Heart left ventricle (tissue), 13 donors: Measurements from ENCODE around the gene ZNF730.

ENCODE experiments used
- CTCF ChIP-seq, 12 donors: fragments of 200-600 bp; sonication (generic) in 4 of 12; IDR thresholded peaks; one replicate each; pipeline versions ENCODE4 v1.5.0 to v1.8.0; 2018 to 2022; ENCODE audit warnings: antibody characterized with exemption in 12 of 12, mild to moderate bottlenecking in 5 of 12
- POLR2A ChIP-seq, 2 donors: fragments of 450-650 bp; IDR thresholded peaks; one replicate each; pipeline ENCODE4 v1.6.1; 2017; ENCODE audit warnings: antibody characterized with exemption in 2 of 2, mild to moderate bottlenecking in 2 of 2, moderate library complexity in 2 of 2
- donor health status: ischemic (EF 13 %, LVEDD 7.1; RV severe dilation, severe dysfunction).
- donor health status: DM: no; HTN: yes; CAD: no.
- donor health status: DM: no; HTN: no; CAD: no.
- donor health status: ischemic (EF 25% LVEDD 6.9; RV normal size, moderate dysfunction).
- donor health status: ischemic (EF 25% LVEDD 5.7; RV mildly dilated, moderate dysfunction).
- donor health status: ischemic (EF 35%, LVEDD 5.7; RV mildly dilated, moderate dysfunction).
- donor health status: nonischemic (EF 11% LVEDD 7.7; RV severe dilation, severe dysfunction).
- donor health status: DM: yes; HTN: yes; CAD: no.
- donor health status: PGD.
- donor health status: ischemic (EF 29% LVEDD 5.4; RV normal size, mild dysfunction).
- donor health status: nonischemic (EF 23%, LVEDD 6.1; RV moderate dilation, normal function).

- TF ChIP-seq CTCF (IDR thresholded peaks at IDR 0.05) (no peak), POLR2A (IDR thresholded peaks at IDR 0.05) (no peak)
Observed at GRCh38 chr19:23095418-23095817, 21.4 kb upstream of the ZNF730 start.
